ENCODE results near the gene BBIP1. TPM values are rescaled to one million over a fixed set of nuclear protein-coding genes. Genes with fewer than 3 reads are reported as not detected.

Gene BBIP1
- total and polyA plus RNA-seq, 10 of the 15 experiments (the other 5 are each of a cell fraction or from before 2014, with no cell fraction given): 13.8 to 40.8 (median 31.3) TPM

GRCh38 chr10:110918643-110919348 lies at the start of gene BBIP1 (continued):
- peak; percentile 67 for TF ChIP-seq E2F8 (IDR thresholded peaks at IDR 0.05; ENCODE audit: low read depth, partially characterized antibody)
- no peak for TF ChIP-seq EZH2 (IDR thresholded peaks at IDR 0.05; ENCODE audit: borderline replicate concordance, control insufficient read depth, low read depth, low read length)
- peak; percentile 92 for TF ChIP-seq BMI1 (IDR thresholded peaks at IDR 0.05; ENCODE audit: borderline replicate concordance)
- TF ChIP-seq ASH2L (IDR thresholded peaks at IDR 0.05; ENCODE audit: borderline replicate concordance, low read depth): peak; percentile 85; the same call in 1 of the 2 replicates
- TF ChIP-seq ZNF24 (IDR thresholded peaks at IDR 0.05): no peak
- TF ChIP-seq RUNX3 (IDR thresholded peaks at IDR 0.05; ENCODE audit: low read length): peak; percentile 52
- peak; percentile 93 to 96 for TF ChIP-seq IKZF2 (IDR thresholded peaks at IDR 0.05)
- peak; percentile 86; the same call in 1 of the 2 replicates for TF ChIP-seq TARDBP (IDR thresholded peaks at IDR 0.05; ENCODE audit: borderline replicate concordance)
- TF ChIP-seq STAT1 (conservative IDR thresholded peaks at IDR 0.05): no peak; the same call in 1 of the 2 replicates
- no peak; a peak in 1 of 4 replicates for TF ChIP-seq EP300 (IDR thresholded peaks at IDR 0.05; ENCODE audit: borderline replicate concordance in 1 of 2, control insufficient read depth in 1 of 2, low read depth in 2 of 2, low read length in 2 of 2)
- no peak for TF ChIP-seq RAD21 (IDR thresholded peaks at IDR 0.05; ENCODE audit: insufficient read depth, low read depth, low read length)
- peak; percentile 94 for TF ChIP-seq ATF7 (IDR thresholded peaks at IDR 0.05; ENCODE audit: low read depth)
- no peak for TF ChIP-seq CHD4 (IDR thresholded peaks at IDR 0.05)
- TF ChIP-seq SREBF2 (IDR thresholded peaks at IDR 0.05; ENCODE audit: low read length): no peak
- TF ChIP-seq CHD1 (IDR thresholded peaks at IDR 0.05; ENCODE audit: low read depth, low read length): no peak
- no peak for TF ChIP-seq NRF1 (conservative IDR thresholded peaks at IDR 0.05; ENCODE audit: low read depth, low read length)
- TF ChIP-seq, protein P1, sequence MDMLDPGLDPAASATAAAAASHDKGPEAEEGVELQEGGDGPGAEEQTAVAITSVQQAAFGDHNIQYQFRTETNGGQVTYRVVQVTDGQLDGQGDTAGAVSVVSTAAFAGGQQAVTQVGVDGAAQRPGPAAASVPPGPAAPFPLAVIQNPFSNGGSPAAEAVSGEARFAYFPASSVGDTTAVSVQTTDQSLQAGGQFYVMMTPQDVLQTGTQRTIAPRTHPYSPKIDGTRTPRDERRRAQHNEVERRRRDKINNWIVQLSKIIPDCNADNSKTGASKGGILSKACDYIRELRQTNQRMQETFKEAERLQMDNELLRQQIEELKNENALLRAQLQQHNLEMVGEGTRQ (IDR thresholded peaks at IDR 0.05; ENCODE audit: borderline replicate concordance, low read depth, low read length): no peak
- TF ChIP-seq RBBP5 (conservative IDR thresholded peaks at IDR 0.05): no peak
- peak in 1 of 2 experiments; percentile 94; a peak in 2 of 4 replicates for TF ChIP-seq ETV6 (conservative IDR thresholded peaks at IDR 0.05 in 1 of 2, IDR thresholded peaks at IDR 0.05 in 1 of 2; ENCODE audit: borderline replicate concordance in 1 of 2, low read depth in 1 of 2)
- TF ChIP-seq SMC3 (IDR thresholded peaks at IDR 0.05; ENCODE audit: borderline replicate concordance, low read length): no peak
- peak; percentile 90; the same call in 1 of the 2 replicates for TF ChIP-seq ZNF207 (IDR thresholded peaks at IDR 0.05; ENCODE audit: borderline replicate concordance)
- 0 out of 2 replicates have a peak, but pooled peaks have one; percentile 61 for TF ChIP-seq EED (IDR thresholded peaks at IDR 0.05; ENCODE audit: low read depth)
- TF ChIP-seq NBN (IDR thresholded peaks at IDR 0.05): peak; percentile 94

Data from GM12878 (cell line).